Liver (tissue), 3 donors: ENCODE measurements around the gene ANKFN1.

Experiments used
- ATF3 ChIP-seq: IDR thresholded peaks from 2 replicates; pipeline ENCODE4 v1.6.1; 2016; ENCODE audit warnings: antibody characterized with exemption
- EGR1 ChIP-seq, 2 donors: IDR thresholded peaks; 2 replicates each; pipeline ENCODE4 v1.6.1; 2016 to 2018; ENCODE audit warnings: antibody characterized with exemption in 2 of 2, low read depth in 2 of 2
- FOXA1 ChIP-seq: IDR thresholded peaks from 2 replicates; pipeline ENCODE4 v1.6.1; 2016; ENCODE audit warnings: antibody characterized with exemption
- GABPA ChIP-seq, 2 donors: IDR thresholded peaks in 1 of 2; conservative IDR thresholded peaks in 1 of 2; 2 replicates each; pipeline ENCODE4 v1.6.1; 2016; ENCODE audit warnings: antibody characterized with exemption in 2 of 2, mild to moderate bottlenecking in 1 of 2, moderate library complexity in 1 of 2
- JUND ChIP-seq, 2 donors: IDR thresholded peaks; 2 replicates each; pipeline ENCODE4 v1.6.1; 2016; ENCODE audit warnings: antibody characterized with exemption in 2 of 2
- NR2F2 ChIP-seq: IDR thresholded peaks from 2 replicates; pipeline ENCODE4 v1.6.1; 2016; ENCODE audit warnings: antibody characterized with exemption
- RAD21 ChIP-seq, 2 donors: IDR thresholded peaks; 2 replicates each; pipeline ENCODE4 v1.6.1; 2016; ENCODE audit warnings: antibody characterized with exemption in 2 of 2, mild to moderate bottlenecking in 2 of 2
- TAF1 ChIP-seq: conservative IDR thresholded peaks from 2 replicates; pipeline ENCODE4 v1.6.1; 2016; ENCODE audit warnings: antibody characterized with exemption, mild to moderate bottlenecking
- YY1 ChIP-seq: IDR thresholded peaks from 2 replicates; pipeline ENCODE4 v1.6.1; 2016; ENCODE audit warnings: antibody characterized with exemption, mild to moderate bottlenecking
- TF ChIP-seq, protein P1 (sequence below): fragments of 150-350 bp; IDR thresholded peaks from 2 replicates; pipeline ENCODE4 v1.5.1; 2017; ENCODE audit warnings: improper control_type of control experiment, low read depth, low read length; ENCODE audit not compliant: missing input control
- TF ChIP-seq, protein P2 (sequence below): IDR thresholded peaks from 2 replicates; pipeline ENCODE4 v1.6.1; 2016; ENCODE audit warnings: antibody characterized with exemption
- TF ChIP-seq, protein P3 (sequence below): IDR thresholded peaks from 2 replicates; pipeline ENCODE4 v1.6.1; 2016; ENCODE audit warnings: antibody characterized with exemption, mild to moderate bottlenecking
- donor health status: healthy.
- donor health status: healthy.

DNA sequence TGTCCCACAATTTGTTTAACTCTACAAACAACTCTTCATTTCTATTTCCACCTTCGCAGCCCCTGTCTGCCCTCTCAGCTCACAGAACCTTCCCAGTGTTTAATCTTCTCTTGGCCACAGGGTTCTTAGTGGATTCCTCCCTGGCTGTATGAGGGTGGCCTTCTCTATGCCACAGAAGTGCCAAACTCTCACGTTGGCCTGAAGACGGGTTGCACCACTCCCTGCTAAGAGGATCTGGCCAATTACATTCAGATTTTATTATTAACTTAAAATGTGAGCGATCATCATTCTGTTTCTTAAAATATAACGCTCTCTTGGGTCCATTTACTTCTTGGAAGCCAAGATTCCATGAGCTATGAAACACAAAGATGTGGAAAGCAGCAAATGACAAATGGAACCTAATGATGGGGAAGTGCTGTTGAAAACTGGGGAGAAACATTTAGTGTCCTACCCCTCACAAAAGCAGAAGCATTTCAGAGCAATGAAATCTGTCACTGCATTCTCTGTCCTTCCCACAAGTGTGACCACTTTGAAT, 348.9 kb downstream of the ANKFN1 start:
- TF ChIP-seq, protein P1, sequence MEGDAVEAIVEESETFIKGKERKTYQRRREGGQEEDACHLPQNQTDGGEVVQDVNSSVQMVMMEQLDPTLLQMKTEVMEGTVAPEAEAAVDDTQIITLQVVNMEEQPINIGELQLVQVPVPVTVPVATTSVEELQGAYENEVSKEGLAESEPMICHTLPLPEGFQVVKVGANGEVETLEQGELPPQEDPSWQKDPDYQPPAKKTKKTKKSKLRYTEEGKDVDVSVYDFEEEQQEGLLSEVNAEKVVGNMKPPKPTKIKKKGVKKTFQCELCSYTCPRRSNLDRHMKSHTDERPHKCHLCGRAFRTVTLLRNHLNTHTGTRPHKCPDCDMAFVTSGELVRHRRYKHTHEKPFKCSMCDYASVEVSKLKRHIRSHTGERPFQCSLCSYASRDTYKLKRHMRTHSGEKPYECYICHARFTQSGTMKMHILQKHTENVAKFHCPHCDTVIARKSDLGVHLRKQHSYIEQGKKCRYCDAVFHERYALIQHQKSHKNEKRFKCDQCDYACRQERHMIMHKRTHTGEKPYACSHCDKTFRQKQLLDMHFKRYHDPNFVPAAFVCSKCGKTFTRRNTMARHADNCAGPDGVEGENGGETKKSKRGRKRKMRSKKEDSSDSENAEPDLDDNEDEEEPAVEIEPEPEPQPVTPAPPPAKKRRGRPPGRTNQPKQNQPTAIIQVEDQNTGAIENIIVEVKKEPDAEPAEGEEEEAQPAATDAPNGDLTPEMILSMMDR, result no peak
- TF ChIP-seq EGR1 (IDR thresholded peaks at IDR 0.05; ENCODE audit: low read depth in 2 of 2) (no peak), YY1 (no peak), FOXA1 (no peak), JUND (IDR thresholded peaks at IDR 0.05) (no peak), GABPA (IDR thresholded peaks at IDR 0.05 in 1 of 2, conservative IDR thresholded peaks at IDR 0.05 in 1 of 2) (no peak), NR2F2 (no peak), RAD21 (IDR thresholded peaks at IDR 0.05) (no peak), ATF3 (no peak), TAF1 (no peak)
- TF ChIP-seq, protein P2, sequence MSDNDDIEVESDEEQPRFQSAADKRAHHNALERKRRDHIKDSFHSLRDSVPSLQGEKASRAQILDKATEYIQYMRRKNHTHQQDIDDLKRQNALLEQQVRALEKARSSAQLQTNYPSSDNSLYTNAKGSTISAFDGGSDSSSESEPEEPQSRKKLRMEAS, result no peak
- TF ChIP-seq, protein P3, sequence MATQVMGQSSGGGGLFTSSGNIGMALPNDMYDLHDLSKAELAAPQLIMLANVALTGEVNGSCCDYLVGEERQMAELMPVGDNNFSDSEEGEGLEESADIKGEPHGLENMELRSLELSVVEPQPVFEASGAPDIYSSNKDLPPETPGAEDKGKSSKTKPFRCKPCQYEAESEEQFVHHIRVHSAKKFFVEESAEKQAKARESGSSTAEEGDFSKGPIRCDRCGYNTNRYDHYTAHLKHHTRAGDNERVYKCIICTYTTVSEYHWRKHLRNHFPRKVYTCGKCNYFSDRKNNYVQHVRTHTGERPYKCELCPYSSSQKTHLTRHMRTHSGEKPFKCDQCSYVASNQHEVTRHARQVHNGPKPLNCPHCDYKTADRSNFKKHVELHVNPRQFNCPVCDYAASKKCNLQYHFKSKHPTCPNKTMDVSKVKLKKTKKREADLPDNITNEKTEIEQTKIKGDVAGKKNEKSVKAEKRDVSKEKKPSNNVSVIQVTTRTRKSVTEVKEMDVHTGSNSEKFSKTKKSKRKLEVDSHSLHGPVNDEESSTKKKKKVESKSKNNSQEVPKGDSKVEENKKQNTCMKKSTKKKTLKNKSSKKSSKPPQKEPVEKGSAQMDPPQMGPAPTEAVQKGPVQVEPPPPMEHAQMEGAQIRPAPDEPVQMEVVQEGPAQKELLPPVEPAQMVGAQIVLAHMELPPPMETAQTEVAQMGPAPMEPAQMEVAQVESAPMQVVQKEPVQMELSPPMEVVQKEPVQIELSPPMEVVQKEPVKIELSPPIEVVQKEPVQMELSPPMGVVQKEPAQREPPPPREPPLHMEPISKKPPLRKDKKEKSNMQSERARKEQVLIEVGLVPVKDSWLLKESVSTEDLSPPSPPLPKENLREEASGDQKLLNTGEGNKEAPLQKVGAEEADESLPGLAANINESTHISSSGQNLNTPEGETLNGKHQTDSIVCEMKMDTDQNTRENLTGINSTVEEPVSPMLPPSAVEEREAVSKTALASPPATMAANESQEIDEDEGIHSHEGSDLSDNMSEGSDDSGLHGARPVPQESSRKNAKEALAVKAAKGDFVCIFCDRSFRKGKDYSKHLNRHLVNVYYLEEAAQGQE, result no peak
